ENCODE data around the gene TRPC3. TPM values are rescaled to one million over a fixed set of nuclear protein-coding genes. Genes with fewer than 3 reads are reported as not detected.

TRPC3 gene
- total and polyA plus RNA-seq, 5 experiments from 2014 or later = 0.31 TPM; not detected in 4

- ATAC-seq = no peak
- H3K9me3 Mint-ChIP-seq = no peaks in the 10 kb centered on the region
- no peak overlapping the region for H3K4me3 Mint-ChIP-seq
- H3K27ac Mint-ChIP-seq = no peak overlapping the region
- peaks cover 0 to 2% (median 0%) of the 10 kb centered on the region in 4 donors for H3K4me1 Mint-ChIP-seq
- H3K27me3 Mint-ChIP-seq = no peaks in the 10 kb centered on the region
- H3K36me3 Mint-ChIP-seq = peaks cover 0 to 59% (median 20%) of the 10 kb centered on the region in 3 donors
- POLR2A ChIA-PET = no interaction called here
- DNase-seq = no peak
Observed at GRCh38 chr4:121846662-121847061, 105.2 kb downstream of the TRPC3 start.

DNA sequence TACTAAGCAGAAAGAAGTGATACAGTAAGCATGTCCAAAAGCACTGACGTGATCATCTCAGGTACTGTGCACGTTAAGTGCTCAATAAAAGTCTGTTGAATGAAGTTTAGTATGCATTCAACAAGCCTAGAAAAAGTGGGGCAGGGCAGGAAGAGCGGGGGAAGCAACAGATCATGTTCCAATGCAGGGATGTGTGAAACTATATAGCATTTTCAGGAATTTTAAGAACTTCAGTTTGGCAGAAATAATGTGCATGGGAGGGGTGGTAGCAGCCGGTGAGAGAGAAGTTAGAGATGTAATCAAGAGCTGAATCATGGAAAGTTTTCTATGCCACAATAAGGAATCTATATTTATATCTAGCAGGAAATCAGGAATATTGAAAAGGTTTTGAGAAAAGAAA, 109.0 kb downstream of the TRPC3 start:
- POLR2A ChIA-PET = no interaction called here
- Mint-ChIP-seq H3K27me3 (no peaks in the 10 kb centered on the region), H3K9me3 (peaks cover 0 to 2% (median 0%) of the 10 kb centered on the region in 9 donors), H3K4me1 (peaks cover 0 to 2% (median 0%) of the 10 kb centered on the region in 4 donors), H3K27ac (peak overlapping the region in 1 of 10 donors; percentile 44), H3K36me3 (peaks cover 0 to 60% (median 26%) of the 10 kb centered on the region in 3 donors), H3K4me3 (no peak overlapping the region)
- DNase-seq = no peak
- no peak for ATAC-seq

DNA sequence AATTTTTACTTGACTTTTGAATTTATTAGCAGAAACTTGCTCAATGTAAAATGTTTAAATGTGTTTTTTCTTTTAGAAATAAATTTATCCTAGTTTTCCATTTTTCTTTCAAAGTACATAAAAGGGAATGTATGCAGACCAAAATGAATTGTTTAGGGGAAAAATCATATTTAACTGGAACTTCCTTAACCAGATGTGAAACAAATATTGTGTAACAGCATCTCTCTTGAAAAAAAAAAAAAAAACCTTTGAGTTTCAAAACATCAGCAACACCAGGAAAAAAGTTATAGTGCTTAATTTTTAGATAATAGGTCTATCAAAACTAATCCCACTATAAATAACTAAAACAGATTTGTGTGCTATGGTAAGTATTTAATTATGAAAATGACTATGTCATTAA, 113.7 kb downstream of the TRPC3 start:
- no peak for ATAC-seq
- Mint-ChIP-seq H3K36me3 (peaks cover 0 to 43% (median 22%) of the 10 kb centered on the region in 3 donors), H3K4me1 (no peaks in the 10 kb centered on the region), H3K27ac (no peak overlapping the region), H3K9me3 (peaks cover 0 to 2% (median 0%) of the 10 kb centered on the region in 9 donors), H3K27me3 (no peaks in the 10 kb centered on the region), H3K4me3 (no peak overlapping the region)
- POLR2A ChIA-PET = no interaction called here
- no peak for DNase-seq

DNA sequence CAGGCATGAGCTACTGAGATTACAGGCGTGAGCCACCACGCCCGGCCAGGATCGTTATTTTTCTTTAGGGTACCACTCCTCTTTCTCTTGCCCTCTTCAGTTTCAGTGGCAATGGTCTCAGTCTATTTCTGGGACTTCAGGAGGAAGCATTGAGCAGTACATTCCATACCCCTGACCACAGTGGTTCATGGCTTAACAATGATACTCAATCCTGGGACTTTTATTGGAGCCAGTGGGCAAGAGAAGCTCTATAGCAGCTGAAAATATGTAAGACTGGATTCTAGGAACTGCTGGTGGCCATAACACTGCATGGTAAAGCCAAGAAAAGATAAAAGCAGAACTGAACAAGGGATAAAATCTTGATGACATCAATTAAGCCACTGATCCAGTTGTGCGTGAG, 122.3 kb downstream of the TRPC3 start:
- DNase-seq = no peak
- H3K36me3 Mint-ChIP-seq = peaks cover 0 to 25% (median 5%) of the 10 kb centered on the region in 3 donors

More for the DNA sequence above, 122.3 kb downstream of the TRPC3 start:
- ATAC-seq = no peak
- H3K4me3 Mint-ChIP-seq = no peak overlapping the region
- H3K27ac Mint-ChIP-seq = no peak overlapping the region
- no peaks in the 10 kb centered on the region for H3K27me3 Mint-ChIP-seq
- H3K4me1 Mint-ChIP-seq = no peaks in the 10 kb centered on the region
- POLR2A ChIA-PET = no interaction called here
- H3K9me3 Mint-ChIP-seq = no peaks in the 10 kb centered on the region

Other genes with a start within 250 kb of the TRPC3 start
- gene SMIM43, start 186.9 kb downstream of the TRPC3 start, total RNA-seq = not detected
- not detected for gene SMIM43, start 186.9 kb downstream of the TRPC3 start, polyA plus RNA-seq
- 10 to 100 TPM; 41.6 to 45.7 TPM for gene EXOSC9, start 150.7 kb downstream of the TRPC3 start, total RNA-seq
- gene EXOSC9, start 150.7 kb downstream of the TRPC3 start, polyA plus RNA-seq = 10 to 100 TPM; 37.0 to 44.6 (median 38.4) TPM
- 1 to 10 TPM; 1.1 to 1.3 TPM for gene CCNA2, start 128.2 kb downstream of the TRPC3 start, total RNA-seq
- under 1 TPM in 1 of 3 donors, not detected in 2; 0.51 TPM for gene CCNA2, start 128.2 kb downstream of the TRPC3 start, polyA plus RNA-seq
- 10 to 100 TPM; 13.7 to 13.9 TPM for gene BBS7, start 81.6 kb downstream of the TRPC3 start, total RNA-seq
- gene BBS7, start 81.6 kb downstream of the TRPC3 start, polyA plus RNA-seq = 1 to 10 TPM; 5.6 to 9.1 (median 8.7) TPM
- 10 to 100 TPM; 63.8 to 63.9 TPM for gene BLTP1, start 200.3 kb upstream of the TRPC3 start, total RNA-seq
- gene BLTP1, start 200.3 kb upstream of the TRPC3 start, polyA plus RNA-seq = 1 to 10 TPM; 4.5 to 6.3 (median 5.1) TPM